GM15510 (cell line): Measurements from ENCODE around the gene SYT8.

Source experiments
- POLR2A ChIP-seq: IDR thresholded peaks from 3 replicates; pipeline ENCODE4 v1.6.1; 2011; ENCODE audit warnings: borderline replicate concordance; ENCODE audit not compliant: insufficient read length; ENCODE audit errors: extremely low read depth

Gene SYT8

GRCh38 chr11:1834779-1835670 lies at the start of gene SYT8:
TSS of gene SYT8 (plus strand) at chr11:1834990. CDS start at chr11:1835106, 116 bp downstream.
- no peak for TF ChIP-seq POLR2A

- no peak for TF ChIP-seq POLR2A
Observed at GRCh38 chr11:1785749-1786413, 48.9 kb upstream of the SYT8 start.

GRCh38 chr11:1786466-1786865 lies 48.3 kb upstream of the SYT8 start:
- no peak for TF ChIP-seq POLR2A

- no peak for TF ChIP-seq POLR2A
Observed at GRCh38 chr11:1791912-1792311, 42.9 kb upstream of the SYT8 start.

GRCh38 chr11:1792461-1792860 lies 42.3 kb upstream of the SYT8 start:
- no peak for TF ChIP-seq POLR2A

GRCh38 chr11:1793081-1793480 lies 41.7 kb upstream of the SYT8 start:
- no peak for TF ChIP-seq POLR2A

- TF ChIP-seq POLR2A: no peak
Observed at GRCh38 chr11:1796413-1797011, 38.3 kb upstream of the SYT8 start.

- no peak for TF ChIP-seq POLR2A
Observed at GRCh38 chr11:1797391-1798125, 37.2 kb upstream of the SYT8 start.

- TF ChIP-seq POLR2A: no peak
Observed at GRCh38 chr11:1803246-1803645, 31.5 kb upstream of the SYT8 start.

- TF ChIP-seq POLR2A: no peak
Observed at GRCh38 chr11:1805525-1805924, 29.3 kb upstream of the SYT8 start.

- no peak for TF ChIP-seq POLR2A
Observed at GRCh38 chr11:1807264-1807995, 27.4 kb upstream of the SYT8 start.

GRCh38 chr11:1810761-1811160 lies 24.0 kb upstream of the SYT8 start:
- no peak for TF ChIP-seq POLR2A

- TF ChIP-seq POLR2A: no peak
Observed at GRCh38 chr11:1812274-1812673, 22.5 kb upstream of the SYT8 start.

- no peak for TF ChIP-seq POLR2A
Observed at GRCh38 chr11:1812801-1813200, 22.0 kb upstream of the SYT8 start.
